Nephron (organoid): ENCODE measurements around the gene PLPP4.

ENCODE experiments used
- H3K27ac Mint-ChIP-seq, 3 experiments: 2 replicates each; pipeline ENCODE4 v1.8.0; 2020; ENCODE audit warnings: mixed read lengths in 3 of 3, mild to moderate bottlenecking in 2 of 3, moderate library complexity in 1 of 3
- H3K27me3 Mint-ChIP-seq: 2 replicates; pipeline ENCODE4 v1.8.0; 2021; ENCODE audit warnings: low read depth, mild to moderate bottlenecking, moderate library complexity, mixed read lengths
- H3K36me3 Mint-ChIP-seq: 2 replicates; pipeline ENCODE4 v1.8.0; 2020; ENCODE audit warnings: low read depth, mixed read lengths
- H3K4me1 Mint-ChIP-seq: 2 replicates; pipeline ENCODE4 v1.8.0; 2020; ENCODE audit warnings: mixed read lengths
- H3K4me3 Mint-ChIP-seq, 3 experiments: 2 replicates each; pipeline ENCODE4 v1.8.0; 2020; ENCODE audit warnings: mild to moderate bottlenecking in 3 of 3, mixed read lengths in 3 of 3, moderate library complexity in 2 of 3
- H3K9me3 Mint-ChIP-seq: 2 replicates; pipeline ENCODE4 v1.8.0; 2020; ENCODE audit warnings: mixed read lengths
- TF ChIP-seq, protein P1 (sequence below), 3 experiments: fragments of 200-600 bp; sonication (generic); IDR thresholded peaks; one replicate each; pipeline ENCODE4 v1.5.0; 2021; ENCODE audit warnings: antibody characterized with exemption in 3 of 3; ENCODE audit not compliant: unreplicated experiment in 3 of 3

PLPP4 gene

DNA sequence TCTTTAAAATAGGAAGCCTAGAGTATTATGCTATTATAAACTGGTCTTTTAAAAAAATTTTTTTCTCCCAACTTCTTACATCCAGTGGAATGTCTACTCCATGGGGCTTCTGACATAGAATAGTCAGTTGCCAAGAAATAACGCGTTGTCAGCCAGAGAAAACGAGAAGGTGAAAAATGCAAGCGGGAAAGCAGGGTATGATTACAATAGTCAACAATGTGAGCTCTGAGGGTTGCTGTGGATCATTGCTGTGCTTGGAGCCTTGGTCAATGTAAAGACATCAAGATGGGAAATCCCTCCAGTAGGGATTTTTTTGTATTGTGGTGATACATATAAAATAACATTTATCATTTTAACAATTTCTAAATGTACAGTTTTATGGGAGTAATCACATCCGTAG lies 27.6 kb upstream of the PLPP4 start:
- TF ChIP-seq, protein P1, sequence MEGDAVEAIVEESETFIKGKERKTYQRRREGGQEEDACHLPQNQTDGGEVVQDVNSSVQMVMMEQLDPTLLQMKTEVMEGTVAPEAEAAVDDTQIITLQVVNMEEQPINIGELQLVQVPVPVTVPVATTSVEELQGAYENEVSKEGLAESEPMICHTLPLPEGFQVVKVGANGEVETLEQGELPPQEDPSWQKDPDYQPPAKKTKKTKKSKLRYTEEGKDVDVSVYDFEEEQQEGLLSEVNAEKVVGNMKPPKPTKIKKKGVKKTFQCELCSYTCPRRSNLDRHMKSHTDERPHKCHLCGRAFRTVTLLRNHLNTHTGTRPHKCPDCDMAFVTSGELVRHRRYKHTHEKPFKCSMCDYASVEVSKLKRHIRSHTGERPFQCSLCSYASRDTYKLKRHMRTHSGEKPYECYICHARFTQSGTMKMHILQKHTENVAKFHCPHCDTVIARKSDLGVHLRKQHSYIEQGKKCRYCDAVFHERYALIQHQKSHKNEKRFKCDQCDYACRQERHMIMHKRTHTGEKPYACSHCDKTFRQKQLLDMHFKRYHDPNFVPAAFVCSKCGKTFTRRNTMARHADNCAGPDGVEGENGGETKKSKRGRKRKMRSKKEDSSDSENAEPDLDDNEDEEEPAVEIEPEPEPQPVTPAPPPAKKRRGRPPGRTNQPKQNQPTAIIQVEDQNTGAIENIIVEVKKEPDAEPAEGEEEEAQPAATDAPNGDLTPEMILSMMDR (IDR thresholded peaks at IDR 0.05; ENCODE audit: unreplicated experiment in 3 of 3), result no peak
- no peaks in the 10 kb centered on the region for H3K36me3 Mint-ChIP-seq
- no peak overlapping the region for H3K27ac Mint-ChIP-seq
- H3K9me3 Mint-ChIP-seq, result no peaks in the 10 kb centered on the region
- H3K4me3 Mint-ChIP-seq, result no peak overlapping the region
- H3K4me1 Mint-ChIP-seq, result peaks cover 5% of the 10 kb centered on the region
- peaks cover 22% of the 10 kb centered on the region for H3K27me3 Mint-ChIP-seq

DNA sequence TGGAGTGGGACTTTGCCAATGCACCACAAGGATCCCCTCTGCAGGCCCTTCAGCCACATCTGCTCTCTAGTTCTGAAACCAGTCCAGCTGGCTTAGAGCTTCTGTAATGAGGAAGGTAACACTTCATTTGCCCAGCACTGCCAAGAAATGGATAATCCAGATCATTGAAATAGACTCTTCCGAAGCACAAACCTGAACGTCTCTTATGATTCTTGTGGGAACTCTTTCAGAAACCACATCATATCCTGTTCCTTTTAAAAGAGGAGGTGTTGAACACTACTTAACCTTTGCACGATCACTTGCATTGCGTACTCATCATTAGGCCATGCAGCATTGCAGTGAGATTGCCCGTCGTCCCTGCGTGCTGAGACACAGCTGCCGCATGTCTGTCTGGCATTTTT lies 25.8 kb upstream of the PLPP4 start:
- Mint-ChIP-seq H3K9me3 (no peaks in the 10 kb centered on the region), H3K27ac (no peak overlapping the region), H3K4me1 (peaks cover 5% of the 10 kb centered on the region), H3K4me3 (no peak overlapping the region), H3K27me3 (peaks cover 28% of the 10 kb centered on the region), H3K36me3 (no peaks in the 10 kb centered on the region)
- TF ChIP-seq, protein P1 (IDR thresholded peaks at IDR 0.05; ENCODE audit: unreplicated experiment in 3 of 3), result no peak

DNA sequence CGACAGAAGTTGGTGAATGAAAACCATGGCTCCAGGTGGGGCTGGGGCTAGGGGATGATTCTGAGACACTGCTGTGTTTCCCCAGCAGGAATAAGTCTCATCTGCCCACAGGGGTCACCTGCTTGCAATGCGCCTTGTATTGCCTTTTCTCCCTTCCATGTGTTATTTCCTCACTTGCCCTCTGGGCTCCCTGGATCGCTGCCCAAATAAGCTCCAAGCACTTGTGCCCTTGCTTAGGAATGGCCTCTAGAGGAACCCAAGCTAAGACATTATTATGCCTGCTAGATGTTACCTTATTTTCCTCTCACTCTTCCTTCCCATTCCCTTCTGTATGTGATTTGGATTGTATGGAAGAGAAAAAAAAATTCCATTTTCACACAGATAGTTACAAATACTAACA lies 24.8 kb upstream of the PLPP4 start:
- Mint-ChIP-seq H3K4me1 (peaks cover 5% of the 10 kb centered on the region), H3K9me3 (no peaks in the 10 kb centered on the region), H3K27ac (no peak overlapping the region), H3K27me3 (peaks cover 28% of the 10 kb centered on the region), H3K4me3 (no peak overlapping the region), H3K36me3 (no peaks in the 10 kb centered on the region)
- TF ChIP-seq, protein P1 (IDR thresholded peaks at IDR 0.05; ENCODE audit: unreplicated experiment in 3 of 3), result no peak

DNA sequence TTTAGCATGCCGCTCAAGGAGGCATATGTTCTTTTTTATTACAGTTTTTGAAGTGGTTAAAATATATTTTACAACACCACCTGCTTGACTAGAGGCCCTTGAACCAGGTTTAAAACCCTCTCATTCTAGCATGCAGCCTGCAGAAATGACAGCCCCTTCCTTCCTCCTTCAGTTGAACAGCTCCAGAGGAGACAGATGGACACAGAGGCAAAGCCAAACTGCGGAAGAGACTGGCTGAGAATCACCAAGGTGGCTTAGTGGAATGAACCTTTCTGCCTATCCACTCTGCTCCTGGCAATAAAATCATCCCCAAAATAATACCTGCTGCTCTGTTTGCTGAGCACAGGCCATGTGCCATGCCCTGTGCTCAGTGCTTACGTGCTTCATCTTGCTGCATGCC lies 23.9 kb upstream of the PLPP4 start:
- Mint-ChIP-seq H3K9me3 (no peaks in the 10 kb centered on the region), H3K36me3 (no peaks in the 10 kb centered on the region), H3K27ac (no peak overlapping the region), H3K27me3 (peaks cover 28% of the 10 kb centered on the region), H3K4me1 (peaks cover 5% of the 10 kb centered on the region), H3K4me3 (no peak overlapping the region)
- TF ChIP-seq, protein P1 (IDR thresholded peaks at IDR 0.05; ENCODE audit: unreplicated experiment in 3 of 3), result no peak

DNA sequence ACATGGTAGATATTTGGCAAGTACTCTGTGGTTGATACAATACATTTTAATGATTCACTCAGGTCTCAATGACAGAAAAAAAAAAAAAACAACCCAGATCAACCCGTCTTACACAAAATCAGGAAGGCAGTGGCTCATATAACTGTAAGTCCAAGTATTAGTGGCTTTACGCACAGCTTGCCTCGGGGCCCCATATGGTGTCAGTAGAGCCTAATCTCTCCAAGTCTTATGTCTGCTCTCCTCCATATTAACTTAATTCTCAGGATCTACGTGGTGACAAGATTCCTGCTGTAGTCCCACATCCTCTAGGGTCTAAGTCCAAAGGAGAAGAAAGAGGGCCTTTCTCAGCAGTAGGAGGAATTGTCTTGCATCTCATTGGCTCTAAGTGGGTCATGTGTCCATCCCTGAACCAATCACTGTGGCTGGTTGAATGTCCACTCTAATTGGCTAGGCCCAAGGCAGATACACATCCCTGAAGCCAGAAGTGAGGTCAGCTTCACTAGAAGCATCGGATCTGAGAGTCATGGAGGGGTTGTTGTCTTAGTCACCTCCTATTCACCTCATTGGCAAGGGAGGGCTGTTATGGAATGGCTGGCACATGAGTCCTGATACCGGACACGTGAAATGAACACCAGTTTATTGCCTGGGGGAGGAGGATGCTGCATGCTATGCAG lies 20.5 kb upstream of the PLPP4 start:
- TF ChIP-seq, protein P1 (IDR thresholded peaks at IDR 0.05; ENCODE audit: unreplicated experiment in 3 of 3), result no peak
- H3K4me1 Mint-ChIP-seq, result no peaks in the 10 kb centered on the region

DNA sequence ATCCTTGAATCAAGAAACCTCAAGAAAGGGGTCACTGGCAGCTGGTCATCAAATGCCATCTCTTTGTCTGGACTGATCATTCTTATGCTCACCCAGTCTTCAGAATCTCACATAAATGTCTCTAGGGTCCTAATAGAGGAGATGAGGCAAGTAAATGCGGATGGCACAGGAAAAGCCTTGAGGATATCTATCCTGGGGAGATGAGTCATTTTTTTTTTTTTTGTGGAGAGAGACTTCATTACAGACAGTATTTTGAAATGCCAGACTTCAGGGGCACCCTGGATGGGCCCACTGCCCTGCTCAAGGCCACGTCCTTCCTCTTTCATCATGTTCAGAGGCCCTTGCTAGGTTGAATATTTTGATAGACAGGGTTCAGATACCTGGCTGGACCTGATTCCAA lies 19.5 kb upstream of the PLPP4 start:
- TF ChIP-seq, protein P1 (IDR thresholded peaks at IDR 0.05; ENCODE audit: unreplicated experiment in 3 of 3), result no peak
- Mint-ChIP-seq H3K27ac (no peak overlapping the region), H3K4me3 (no peak overlapping the region), H3K36me3 (no peaks in the 10 kb centered on the region), H3K4me1 (no peaks in the 10 kb centered on the region), H3K9me3 (peaks cover 3% of the 10 kb centered on the region), H3K27me3 (peaks cover 26% of the 10 kb centered on the region)

More for the DNA sequence above, 20.5 kb upstream of the PLPP4 start:
- Mint-ChIP-seq H3K4me3 (no peak overlapping the region), H3K9me3 (peaks cover 3% of the 10 kb centered on the region), H3K36me3 (no peaks in the 10 kb centered on the region), H3K27me3 (peaks cover 26% of the 10 kb centered on the region), H3K27ac (no peak overlapping the region)
